GM20000 (cell line): ENCODE measurements around the gene CABYR.

Experiments used
- DNase-seq: peaks from one replicate; pipeline ENCODE4 v3.0.0; 2012; ENCODE audit warnings: low spot score
- CTCF ChIP-seq: IDR thresholded peaks from 2 replicates; pipeline ENCODE4 v1.5.1; 2012; ENCODE audit warnings: mild to moderate bottlenecking, control low read depth; ENCODE audit errors: extremely low read depth, missing control alignments

The CABYR gene

GRCh38 chr18:24189664-24190346 is 50.9 kb downstream of the CABYR start:
- no peak for TF ChIP-seq CTCF

GRCh38 chr18:24190590-24190989 is 51.7 kb downstream of the CABYR start:
- no peak for TF ChIP-seq CTCF

More at GRCh38 chr18:24189664-24190346, 50.9 kb downstream of the CABYR start:
- no peak for DNase-seq

GRCh38 chr18:24195296-24196053 is 56.6 kb downstream of the CABYR start:
- no peak for DNase-seq
- TF ChIP-seq CTCF: no peak

More at GRCh38 chr18:24190590-24190989, 51.7 kb downstream of the CABYR start:
- DNase-seq: no peak

GRCh38 chr18:24196764-24197163 is 57.9 kb downstream of the CABYR start:
- TF ChIP-seq CTCF: no peak
- no peak for DNase-seq

- no peak for DNase-seq
- no peak for TF ChIP-seq CTCF
These were observed 58.5 kb downstream of the CABYR start for GRCh38 chr18:24197412-24197811.

GRCh38 chr18:24198461-24198860 is 59.6 kb downstream of the CABYR start:
- no peak for TF ChIP-seq CTCF
- DNase-seq: no peak

- DNase-seq: no peak
- TF ChIP-seq CTCF: no peak
These were observed 60.6 kb downstream of the CABYR start for GRCh38 chr18:24199372-24199962.
